Activated CD4-positive, CD25-positive, alpha-beta regulatory T cell treated with anti-CD3 and anti-CD28 coated beads, Interleukin-2, amount 50 U/mL, for 24 hours (primary cell): ENCODE measurements around the gene GPR107.

ENCODE experiments used
- ATAC-seq, 2 donors: fragments of 150-1000 bp; cut with Tn5 transposase; one replicate each; pipeline ENCODE4 v1.10.0; 2021; ENCODE audit warnings: mild to moderate bottlenecking in 1 of 2, moderate library complexity in 1 of 2

The GPR107 gene

DNA sequence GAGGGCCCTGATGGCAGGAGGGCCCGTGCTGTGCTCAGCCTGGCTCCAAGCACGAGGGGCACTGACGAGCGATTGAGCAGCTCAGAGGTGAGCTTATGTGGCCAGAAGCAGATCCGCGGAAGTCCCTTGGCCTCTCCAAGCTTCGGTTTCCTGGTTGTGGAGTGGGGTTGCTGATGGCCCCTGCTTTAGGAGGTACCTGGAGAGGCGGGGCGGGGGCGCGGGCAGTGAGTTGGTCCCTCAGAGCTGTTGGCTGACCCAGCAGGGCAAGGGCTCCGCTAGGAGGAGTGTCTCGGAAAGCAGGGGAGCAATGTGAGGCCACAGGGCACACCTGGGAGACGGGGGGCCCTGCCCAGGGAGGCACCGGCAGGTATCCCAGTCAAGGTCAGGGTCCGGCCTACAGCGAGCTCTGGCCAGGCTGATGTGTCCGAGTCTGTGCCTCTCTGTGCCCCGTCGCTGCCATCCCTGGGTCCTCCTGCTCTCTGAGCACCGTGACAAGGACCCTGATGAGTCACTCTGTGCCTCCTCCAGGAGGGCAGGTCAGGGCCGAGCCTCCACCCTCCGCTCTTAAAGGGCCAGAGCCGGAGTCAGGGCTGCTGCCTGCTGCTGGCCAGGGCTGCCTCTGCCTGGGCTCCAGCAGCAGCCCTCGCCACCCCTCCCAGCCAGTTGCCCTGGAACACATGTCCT lies 133.3 kb downstream of the GPR107 start:
- peak; percentile 71 to 74 for ATAC-seq

DNA sequence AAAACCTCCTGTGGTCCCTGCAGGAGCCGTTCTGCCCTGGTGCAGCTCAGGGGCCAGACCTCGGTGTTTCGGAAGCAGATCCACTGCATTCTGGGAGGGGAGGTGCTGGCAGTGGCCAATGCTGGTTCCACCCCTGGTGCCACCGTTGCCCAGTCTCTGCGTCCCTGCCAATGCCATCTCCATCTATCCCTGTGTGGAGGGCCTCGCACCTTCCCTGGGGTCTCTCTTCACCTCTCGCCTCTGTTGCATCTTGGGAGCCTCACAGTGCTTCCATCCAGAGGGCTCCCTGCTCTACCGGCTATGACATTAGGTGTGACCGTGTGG lies 133.8 kb downstream of the GPR107 start:
- ATAC-seq = no peak

DNA sequence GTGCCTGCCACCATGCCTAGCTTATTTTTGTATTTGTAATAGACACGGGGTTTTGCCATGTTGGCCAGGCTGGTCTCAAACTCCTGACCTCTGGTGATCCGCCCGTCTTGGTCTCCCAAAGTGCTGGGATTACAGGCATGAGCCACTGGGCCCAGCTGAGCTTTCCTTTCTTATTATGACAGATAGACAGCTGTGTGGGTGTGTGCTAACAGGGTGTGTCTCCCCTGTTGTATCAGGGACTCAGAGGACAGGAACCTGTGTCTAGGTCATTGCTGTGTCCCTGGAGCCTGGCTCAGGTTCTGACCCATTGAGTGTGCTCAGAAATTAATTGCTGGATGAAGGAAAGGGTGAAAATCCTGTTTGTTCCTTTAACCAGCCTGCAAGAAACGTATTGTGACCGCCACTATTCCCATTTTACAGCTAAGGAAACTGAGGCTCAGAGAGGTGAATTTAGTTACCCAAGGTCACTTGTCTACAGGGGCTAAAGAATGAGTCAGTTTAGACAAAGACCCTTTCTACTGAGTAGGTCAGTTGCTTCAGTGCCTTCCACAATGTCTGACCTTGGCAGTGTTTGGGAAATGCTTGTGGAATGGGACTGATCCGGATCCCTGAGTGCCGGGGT lies 135.3 kb downstream of the GPR107 start:
- no peak for ATAC-seq
